Measurements from ENCODE around the gene MX1. TPM values are rescaled to one million over a fixed set of nuclear protein-coding genes. Genes with fewer than 3 reads are reported as not detected.

Gene MX1
- 100 to 1,000 TPM; 162 to 169 TPM for total RNA-seq

GRCh38 chr21:41425954-41426675 is at the start of gene MX1:
Gene MX1, plus strand, starts transcription at chr21:41426239. Its CDS starts 5,832 bp downstream, at chr21:41432071.
- POLR2A ChIA-PET = interaction anchor here (0.6 to 0.8 kb wide), 2 partner anchors 30 to 64 kb away, joined by 3 read pairs; no protein-coding TSS in a partner anchor
- no peaks in the 10 kb centered on the region for H3K27me3 Mint-ChIP-seq
- peak; percentile 96 for DNase-seq
- ATAC-seq = peak; percentile 94
- H3K36me3 Mint-ChIP-seq (ENCODE audit: low read depth) = peaks cover 33% of the 10 kb centered on the region
- H3K4me1 Mint-ChIP-seq = peaks cover 54% of the 10 kb centered on the region
- intact Hi-C loops (cut with DNase I, micrococcal nuclease) = loop anchor here in 1 of 2 experiments (1.0 to 5.0 kb wide), 4 partner anchors 55 to 586 kb away; partner anchors contain the start of genes MX2, PRDM15 and ZBTB21
- CTCF ChIA-PET = interaction anchor here (1.0 to 3.0 kb wide), 3 partner anchors 8 to 143 kb away, joined by 3 to 9 read pairs (median 3); no protein-coding TSS in a partner anchor
- no peaks in the 10 kb centered on the region for H3K9me3 Mint-ChIP-seq (ENCODE audit: low read depth)
- H3K27ac Mint-ChIP-seq = peak within 1 kb of the TSS; percentile 98
- H3K4me3 Mint-ChIP-seq = peak within 1 kb of the TSS; percentile 93

GRCh38 chr21:41377715-41378114 is 48.3 kb upstream of the MX1 start:
- no peak overlapping the region for H3K4me3 Mint-ChIP-seq
- ChIA-PET CTCF (interaction anchor here (0.6 kb wide), 1 partner anchor 655 kb away, joined by 3 read pairs; no protein-coding TSS in a partner anchor), POLR2A (no interaction called here)
- no peaks in the 10 kb centered on the region for H3K9me3 Mint-ChIP-seq (ENCODE audit: low read depth)
- peaks cover 22% of the 10 kb centered on the region for H3K36me3 Mint-ChIP-seq (ENCODE audit: low read depth)
- DNase-seq (no peak), ATAC-seq (no peak)
- H3K4me1 Mint-ChIP-seq = peaks cover 19% of the 10 kb centered on the region
- H3K27ac Mint-ChIP-seq = no peak overlapping the region
- intact Hi-C loops (cut with DNase I, micrococcal nuclease) = loop anchor here in 1 of 2 experiments (5.0 kb wide), 1 partner anchor 95 kb away; no protein-coding TSS in a partner anchor
- H3K27me3 Mint-ChIP-seq = no peaks in the 10 kb centered on the region

GRCh38 chr21:41378849-41379248 is 47.2 kb upstream of the MX1 start:
- DNase-seq (no peak), ATAC-seq (no peak)
- Mint-ChIP-seq H3K36me3 (ENCODE audit: low read depth) (peaks cover 24% of the 10 kb centered on the region), H3K27me3 (no peaks in the 10 kb centered on the region), H3K27ac (no peak overlapping the region), H3K4me3 (no peak overlapping the region), H3K9me3 (ENCODE audit: low read depth) (no peaks in the 10 kb centered on the region), H3K4me1 (peaks cover 11% of the 10 kb centered on the region)
- intact Hi-C loops (cut with DNase I, micrococcal nuclease) = loop anchor here in 1 of 2 experiments (5.0 kb wide), 1 partner anchor 97 kb away; no protein-coding TSS in a partner anchor
- POLR2A ChIA-PET = no interaction called here
- CTCF ChIA-PET = no interaction called here

GRCh38 chr21:41379901-41380300 is 46.1 kb upstream of the MX1 start:
- POLR2A ChIA-PET = no interaction called here
- intact Hi-C loops (cut with DNase I, micrococcal nuclease) = loop anchor here in 1 of 2 experiments (5.0 kb wide), 1 partner anchor 98 kb away; no protein-coding TSS in a partner anchor
- ATAC-seq (no peak), DNase-seq (no peak)
- peaks cover 23% of the 10 kb centered on the region for H3K36me3 Mint-ChIP-seq (ENCODE audit: low read depth)
- CTCF ChIA-PET = no interaction called here
- H3K27me3 Mint-ChIP-seq = no peaks in the 10 kb centered on the region
- no peak overlapping the region for H3K27ac Mint-ChIP-seq
- H3K4me1 Mint-ChIP-seq = peaks cover 8% of the 10 kb centered on the region
- no peaks in the 10 kb centered on the region for H3K9me3 Mint-ChIP-seq (ENCODE audit: low read depth)
- no peak overlapping the region for H3K4me3 Mint-ChIP-seq

- H3K27me3 Mint-ChIP-seq = no peaks in the 10 kb centered on the region
- POLR2A ChIA-PET = no interaction called here
- ATAC-seq (no peak), DNase-seq (no peak)
- intact Hi-C loops (cut with DNase I, micrococcal nuclease) = no loop called here
- no peak overlapping the region for H3K27ac Mint-ChIP-seq
- peaks cover 25% of the 10 kb centered on the region for H3K36me3 Mint-ChIP-seq (ENCODE audit: low read depth)
- CTCF ChIA-PET = no interaction called here
- H3K9me3 Mint-ChIP-seq (ENCODE audit: low read depth) = no peaks in the 10 kb centered on the region
- no peaks in the 10 kb centered on the region for H3K4me1 Mint-ChIP-seq
- H3K4me3 Mint-ChIP-seq = no peak overlapping the region
Measured at GRCh38 chr21:41381731-41382130, 44.3 kb upstream of the MX1 start.

- POLR2A ChIA-PET = no interaction called here
- ATAC-seq = no peak
- Mint-ChIP-seq H3K9me3 (ENCODE audit: low read depth) (no peaks in the 10 kb centered on the region), H3K4me3 (no peak overlapping the region), H3K36me3 (ENCODE audit: low read depth) (peaks cover 9% of the 10 kb centered on the region), H3K27ac (no peak overlapping the region), H3K4me1 (no peaks in the 10 kb centered on the region), H3K27me3 (no peaks in the 10 kb centered on the region)
- no peak for DNase-seq
- CTCF ChIA-PET = no interaction called here
- intact Hi-C loops (cut with DNase I, micrococcal nuclease) = no loop called here
Measured at GRCh38 chr21:41387042-41387819, 38.8 kb upstream of the MX1 start.

- H3K4me3 Mint-ChIP-seq = no peak overlapping the region
- H3K9me3 Mint-ChIP-seq (ENCODE audit: low read depth) = no peaks in the 10 kb centered on the region
- ATAC-seq (no peak), DNase-seq (no peak)
- ChIA-PET POLR2A (no interaction called here), CTCF (no interaction called here)
- H3K4me1 Mint-ChIP-seq = no peaks in the 10 kb centered on the region
- H3K27me3 Mint-ChIP-seq = no peaks in the 10 kb centered on the region
- no peak overlapping the region for H3K27ac Mint-ChIP-seq
- H3K36me3 Mint-ChIP-seq (ENCODE audit: low read depth) = peaks cover 8% of the 10 kb centered on the region
- intact Hi-C loops (cut with DNase I, micrococcal nuclease) = no loop called here
Measured at GRCh38 chr21:41387824-41388223, 38.2 kb upstream of the MX1 start.

GRCh38 chr21:41388259-41388658 is 37.8 kb upstream of the MX1 start:
- Mint-ChIP-seq H3K9me3 (ENCODE audit: low read depth) (no peaks in the 10 kb centered on the region), H3K27ac (no peak overlapping the region), H3K4me1 (no peaks in the 10 kb centered on the region), H3K4me3 (no peak overlapping the region), H3K27me3 (no peaks in the 10 kb centered on the region), H3K36me3 (ENCODE audit: low read depth) (peaks cover 7% of the 10 kb centered on the region)
- no peak for ATAC-seq
- DNase-seq = no peak
- ChIA-PET CTCF (no interaction called here), POLR2A (no interaction called here)
- intact Hi-C loops (cut with DNase I, micrococcal nuclease) = no loop called here

- intact Hi-C loops (cut with DNase I, micrococcal nuclease) = no loop called here
- Mint-ChIP-seq H3K27me3 (no peaks in the 10 kb centered on the region), H3K27ac (no peak overlapping the region), H3K9me3 (ENCODE audit: low read depth) (no peaks in the 10 kb centered on the region), H3K4me3 (no peak overlapping the region), H3K36me3 (ENCODE audit: low read depth) (peaks cover 7% of the 10 kb centered on the region), H3K4me1 (no peaks in the 10 kb centered on the region)
- CTCF ChIA-PET = no interaction called here
- no peak for DNase-seq
- POLR2A ChIA-PET = no interaction called here
- no peak for ATAC-seq
Measured at GRCh38 chr21:41390043-41390639, 35.9 kb upstream of the MX1 start.

- CTCF ChIA-PET = no interaction called here
- ATAC-seq (no peak), DNase-seq (no peak)
- Mint-ChIP-seq H3K4me3 (no peak overlapping the region), H3K4me1 (no peaks in the 10 kb centered on the region), H3K36me3 (ENCODE audit: low read depth) (peaks cover 13% of the 10 kb centered on the region), H3K27me3 (no peaks in the 10 kb centered on the region), H3K27ac (peak overlapping the region; percentile 20), H3K9me3 (ENCODE audit: low read depth) (no peaks in the 10 kb centered on the region)
- POLR2A ChIA-PET = no interaction called here
- intact Hi-C loops (cut with DNase I, micrococcal nuclease) = no loop called here
Measured at GRCh38 chr21:41393876-41394465, 32.1 kb upstream of the MX1 start.

- DNase-seq (no peak), ATAC-seq (no peak)
- Mint-ChIP-seq H3K27me3 (no peaks in the 10 kb centered on the region), H3K9me3 (ENCODE audit: low read depth) (no peaks in the 10 kb centered on the region), H3K27ac (no peak overlapping the region), H3K4me1 (no peaks in the 10 kb centered on the region), H3K4me3 (no peak overlapping the region), H3K36me3 (ENCODE audit: low read depth) (peaks cover 28% of the 10 kb centered on the region)
- CTCF ChIA-PET = no interaction called here
- intact Hi-C loops (cut with DNase I, micrococcal nuclease) = no loop called here
- POLR2A ChIA-PET = no interaction called here
Measured at GRCh38 chr21:41396558-41397075, 29.4 kb upstream of the MX1 start.
